Endothelial cell of coronary artery (primary cell): Measurements from ENCODE around the gene GPR119. TPM values are rescaled to one million over a fixed set of nuclear protein-coding genes. Genes with fewer than 3 reads are reported as not detected.

Source experiments
- total RNA-seq: library from RNA; depleted of rRNA; stranded (reverse); fragments of >200 nt; gene quantifications from 2 replicates; pipeline ENCODE4 v1.2.3, GENCODE V29; 2014

Gene GPR119
- total RNA-seq, result not detected in 2 replicates

DNA sequence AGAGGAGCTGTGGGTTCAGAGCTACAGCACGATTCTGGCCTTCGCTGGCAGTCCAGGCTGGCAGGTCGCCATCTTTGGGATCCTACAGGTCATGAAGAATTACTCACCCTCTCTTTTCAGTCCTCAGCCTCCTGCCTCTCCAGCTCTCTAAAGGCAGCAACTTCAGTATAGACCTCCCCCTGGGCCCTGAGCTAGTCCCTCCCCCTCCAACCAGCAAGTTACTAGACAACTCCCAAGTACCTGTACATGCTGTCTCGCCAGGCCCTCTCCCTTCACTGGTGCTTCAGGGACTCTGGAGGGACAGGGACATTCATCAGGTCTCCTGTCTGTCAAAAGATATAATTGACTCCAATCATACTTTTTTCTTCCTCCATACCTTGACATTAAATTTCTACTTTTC, at the start of gene GPR119:
Gene GPR119, minus strand, starts transcription at position 155 of the 400 bp plus-strand sequence. CDS start 227 bp downstream, outside the sequence.

GRCh38 chrX:130401415-130402207, 16.1 kb upstream of the GPR119 start, which contains the start of gene RBMX2:
TSS of gene RBMX2 (plus strand) at chrX:130401987. CDS start at chrX:130402033, 46 bp downstream.

DNA sequence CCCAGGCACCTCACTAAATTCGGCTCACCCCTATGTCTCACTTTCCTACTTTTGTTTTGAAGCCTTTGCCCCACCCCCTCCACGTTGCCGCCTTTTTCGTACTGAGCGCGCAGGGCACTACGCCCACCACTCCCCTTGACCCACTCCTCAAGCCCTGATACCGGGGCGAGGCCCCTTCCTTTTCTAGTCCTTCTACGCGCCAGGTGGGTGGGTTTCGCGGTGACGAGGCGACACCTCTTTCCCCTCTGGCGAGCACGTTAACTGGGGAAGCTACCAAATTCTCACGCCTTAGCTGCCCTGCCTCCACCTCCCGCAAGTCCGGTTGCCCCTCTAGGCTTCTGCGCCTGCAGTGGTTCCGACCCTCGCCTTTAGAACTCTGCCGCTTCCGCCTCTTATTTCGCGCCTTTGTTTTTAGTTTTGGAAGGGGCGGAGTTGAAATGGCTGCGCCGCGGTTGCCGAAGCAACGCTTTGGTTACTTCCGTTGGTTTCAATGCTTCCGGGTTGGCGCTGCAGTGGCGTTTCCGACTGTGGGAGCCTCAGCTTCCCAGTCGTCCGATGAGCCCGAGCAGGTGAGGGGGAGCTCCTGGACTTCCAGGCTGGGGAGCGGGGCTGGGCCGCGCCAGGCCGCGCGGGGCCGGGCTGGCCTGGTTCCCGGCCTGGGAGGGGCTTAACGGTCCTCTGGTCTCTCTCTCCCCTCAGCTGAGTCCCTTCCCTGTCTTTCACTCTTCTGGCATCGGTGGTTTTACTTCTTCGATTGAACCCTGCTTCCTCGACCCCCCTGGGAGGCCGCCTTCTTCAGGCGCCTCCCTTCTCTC, 45.9 kb downstream of the GPR119 start, which contains the start of gene SLC25A14:
Gene SLC25A14, plus strand, starts transcription at position 512 of the 815 bp plus-strand sequence. CDS start 360 bp downstream, outside the sequence.

Other genes starting within 250 kb of the GPR119 start
- gene AIFM1, start 219.8 kb downstream of the GPR119 start, total RNA-seq, result 24.9 and 26.3 TPM in 2 replicates
- gene RAB33A, start 213.7 kb downstream of the GPR119 start, total RNA-seq, result 0.63 and 1.2 TPM in 2 replicates
- 2.0 and 2.2 TPM in 2 replicates for gene ZNF280C, start 116.8 kb downstream of the GPR119 start, total RNA-seq
- gene SLC25A14, start 45.8 kb downstream of the GPR119 start, total RNA-seq, result 9.3 and 10.4 TPM in 2 replicates
- gene RBMX2, start 16.3 kb upstream of the GPR119 start, total RNA-seq, result 30.1 and 33.5 TPM in 2 replicates